ENCODE results near the gene RNASE3.
"Not testable (repeated sequence)": the region's sequence is repeated elsewhere in the genome, so short reads cannot be mapped to it uniquely, and the experiment has no call there.

The RNASE3 gene

GRCh38 chr14:20878695-20879094 lies 12.5 kb upstream of the RNASE3 start:
- no peak overlapping the region for H3K4me3 ChIP-seq (ENCODE audit: control insufficient read depth, low read depth, low read length)
- TF ChIP-seq CTCF (IDR thresholded peaks at IDR 0.05; ENCODE audit: control insufficient read depth, insufficient read depth, low read depth, low read length, missing control alignments) = no peak
- no peak for DNase-seq (ENCODE audit: low read depth)

- not testable (repeated sequence) for DNase-seq (ENCODE audit: low read depth)
These were observed 10.0 kb upstream of the RNASE3 start for GRCh38 chr14:20881229-20881628.

GRCh38 chr14:20882787-20883186 lies 8.4 kb upstream of the RNASE3 start:
- H3K4me3 ChIP-seq (ENCODE audit: control insufficient read depth, low read depth, low read length); DNase-seq (ENCODE audit: low read depth): not testable (repeated sequence)

More at GRCh38 chr14:20881229-20881628, 10.0 kb upstream of the RNASE3 start:
- H3K4me3 ChIP-seq (ENCODE audit: control insufficient read depth, low read depth, low read length) = not testable (repeated sequence)

- H3K4me3 ChIP-seq (ENCODE audit: control insufficient read depth, low read depth, low read length); DNase-seq (ENCODE audit: low read depth): not testable (repeated sequence)
These were observed 2.8 kb upstream of the RNASE3 start for GRCh38 chr14:20888411-20888810.

GRCh38 chr14:20895322-20895721 lies 4.1 kb downstream of the RNASE3 start:
- not testable (repeated sequence) for H3K4me3 ChIP-seq (ENCODE audit: control insufficient read depth, low read depth, low read length); DNase-seq (ENCODE audit: low read depth)

- H3K4me3 ChIP-seq (ENCODE audit: control insufficient read depth, low read depth, low read length) = no peak overlapping the region
- DNase-seq (ENCODE audit: low read depth) = no peak
- no peak for TF ChIP-seq CTCF (IDR thresholded peaks at IDR 0.05; ENCODE audit: control insufficient read depth, insufficient read depth, low read depth, low read length, missing control alignments)
These were observed 13.3 kb downstream of the RNASE3 start for GRCh38 chr14:20904393-20905029.

GRCh38 chr14:20905676-20906075 lies 14.5 kb downstream of the RNASE3 start:
- no peak for DNase-seq (ENCODE audit: low read depth)
- TF ChIP-seq CTCF (IDR thresholded peaks at IDR 0.05; ENCODE audit: control insufficient read depth, insufficient read depth, low read depth, low read length, missing control alignments) = no peak
- H3K4me3 ChIP-seq (ENCODE audit: control insufficient read depth, low read depth, low read length) = no peak overlapping the region

- no peak for TF ChIP-seq CTCF (IDR thresholded peaks at IDR 0.05; ENCODE audit: control insufficient read depth, insufficient read depth, low read depth, low read length, missing control alignments)
- DNase-seq (ENCODE audit: low read depth) = no peak
- no peak overlapping the region for H3K4me3 ChIP-seq (ENCODE audit: control insufficient read depth, low read depth, low read length)
These were observed 16.0 kb downstream of the RNASE3 start for GRCh38 chr14:20907214-20907613.

- not testable (repeated sequence) for H3K4me3 ChIP-seq (ENCODE audit: control insufficient read depth, low read depth, low read length); DNase-seq (ENCODE audit: low read depth)
These were observed 19.6 kb downstream of the RNASE3 start for GRCh38 chr14:20910822-20911221.

- not testable (repeated sequence) for H3K4me3 ChIP-seq (ENCODE audit: control insufficient read depth, low read depth, low read length); DNase-seq (ENCODE audit: low read depth)
These were observed 28.0 kb downstream of the RNASE3 start for GRCh38 chr14:20919038-20919756.

- not testable (repeated sequence) for DNase-seq (ENCODE audit: low read depth)
These were observed 32.6 kb downstream of the RNASE3 start for GRCh38 chr14:20923766-20924297.

More at GRCh38 chr14:20923766-20924297, 32.6 kb downstream of the RNASE3 start:
- not testable (repeated sequence) for H3K4me3 ChIP-seq (ENCODE audit: control insufficient read depth, low read depth, low read length)
